HEK293T (cell line): ENCODE results near the gene STXBP1.

Experiments used
- ARNT ChIP-seq: fragments of 450-650 bp; IDR thresholded peaks from 2 replicates; pipeline ENCODE4 v1.6.1; 2017; ENCODE audit warnings: mild to moderate bottlenecking
- BHLHE40 ChIP-seq: fragments of 450-650 bp; IDR thresholded peaks from 2 replicates; pipeline ENCODE4 v1.6.1; 2016; ENCODE audit warnings: mild to moderate bottlenecking, moderate library complexity, borderline replicate concordance
- CTBP1 ChIP-seq: fragments of 450-650 bp; IDR thresholded peaks from 2 replicates; pipeline ENCODE4 v1.6.1; 2016; ENCODE audit warnings: borderline replicate concordance
- FOXA1 ChIP-seq: fragments of 450-650 bp; IDR thresholded peaks from 2 replicates; pipeline ENCODE4 v1.6.1; 2016; ENCODE audit warnings: mild to moderate bottlenecking
- FOXK2 ChIP-seq: fragments of 450-650 bp; IDR thresholded peaks from 2 replicates; pipeline ENCODE4 v1.6.1; 2016; ENCODE audit warnings: mild to moderate bottlenecking
- FOXM1 ChIP-seq: fragments of 450-650 bp; IDR thresholded peaks from 2 replicates; pipeline ENCODE4 v1.6.1; 2017; ENCODE audit warnings: mild to moderate bottlenecking, borderline replicate concordance
- L3MBTL2 ChIP-seq: fragments of 450-650 bp; conservative IDR thresholded peaks from 2 replicates; pipeline ENCODE4 v1.6.1; 2016; ENCODE audit warnings: mild to moderate bottlenecking
- NFRKB ChIP-seq: fragments of 450-650 bp; IDR thresholded peaks from 2 replicates; pipeline ENCODE4 v1.6.1; 2016; ENCODE audit warnings: mild to moderate bottlenecking, moderate library complexity
- PKNOX1 ChIP-seq: fragments of 450-650 bp; IDR thresholded peaks from 2 replicates; pipeline ENCODE4 v1.6.1; 2016
- SP1 ChIP-seq: fragments of 450-650 bp; IDR thresholded peaks from 2 replicates; pipeline ENCODE4 v1.6.1; 2017
- SUZ12 ChIP-seq: fragments of 450-650 bp; IDR thresholded peaks from 2 replicates; pipeline ENCODE4 v1.6.1; 2016; ENCODE audit warnings: mild to moderate bottlenecking
- TARDBP ChIP-seq: fragments of 450-650 bp; IDR thresholded peaks from 2 replicates; pipeline ENCODE4 v1.6.1; 2016

- no peak for TF ChIP-seq FOXA1
- no peak for TF ChIP-seq FOXK2
- TF ChIP-seq PKNOX1 = no peak
- no peak for TF ChIP-seq NFRKB
- no peak for TF ChIP-seq SP1
- no peak for TF ChIP-seq SUZ12
- no peak for TF ChIP-seq TARDBP
- no peak for TF ChIP-seq CTBP1
- TF ChIP-seq BHLHE40 = no peak
- TF ChIP-seq FOXM1 = no peak
- TF ChIP-seq ARNT = no peak
- no peak for TF ChIP-seq L3MBTL2
Observed at GRCh38 chr9:127613583-127613954, 1.5 kb downstream of the STXBP1 start.
